Measurements from ENCODE around the gene C10orf105. TPM values are rescaled to one million over a fixed set of nuclear protein-coding genes. Genes with fewer than 3 reads are reported as not detected.

The C10orf105 gene
- polyA plus RNA-seq, 1 donor from 2014 or later: not detected

Other genes with a start within 250 kb of the C10orf105 start
- 73.6 TPM for gene VSIR, start 53.7 kb upstream of the C10orf105 start, polyA plus RNA-seq
- gene PSAP, start 131.5 kb upstream of the C10orf105 start, polyA plus RNA-seq: 625 TPM
- gene CHST3, start 244.6 kb upstream of the C10orf105 start, polyA plus RNA-seq: not detected

Measured in IgD-negative memory B cell (primary cell).